Neutrophil (primary cell): Measurements from ENCODE around the gene IMPA2.

Experiments
- H3K27ac ChIP-seq: fragments of 200-600 bp; sonication (generic); 2 replicates; pipeline ENCODE4 v1.5.1; 2016; ENCODE audit warnings: mild to moderate bottlenecking, moderate library complexity
- H3K27me3 ChIP-seq: fragments of 200-600 bp; sonication (generic); 2 replicates; pipeline ENCODE4 v1.6.0; 2016; ENCODE audit warnings: mild to moderate bottlenecking
- H3K36me3 ChIP-seq: fragments of 200-600 bp; sonication (generic); 2 replicates; pipeline ENCODE4 v1.5.1; 2017
- H3K4me1 ChIP-seq, 2 experiments: fragments of 200-600 bp in 1 of 2; sonication (generic) in 1 of 2; 1 replicate in 1 of 2; 2 replicates in 1 of 2; pipeline versions ENCODE4 v1.5.1 to v1.6.1; 2013 to 2016; ENCODE audit warnings: low read depth in 1 of 2, low read length in 1 of 2, mild to moderate bottlenecking in 1 of 2, moderate library complexity in 1 of 2; ENCODE audit not compliant: control insufficient read depth in 1 of 2, insufficient read depth in 1 of 2
- H3K4me3 ChIP-seq, 2 experiments: fragments of 200-600 bp in 1 of 2; sonication (generic) in 1 of 2; 1 replicate in 1 of 2; 2 replicates in 1 of 2; pipeline ENCODE4 v1.5.1; 2013 to 2016; ENCODE audit warnings: low read depth in 1 of 2, low read length in 1 of 2, mild to moderate bottlenecking in 1 of 2, moderate library complexity in 1 of 2
- H3K9me3 ChIP-seq: fragments of 200-600 bp; sonication (generic); 2 replicates; pipeline ENCODE4 v1.5.1; 2016
- TF ChIP-seq, protein P1 (sequence below): fragments of 200-600 bp; sonication (generic); IDR thresholded peaks from 2 replicates; pipeline ENCODE4 v1.5.1; 2016; ENCODE audit warnings: antibody characterized with exemption

IMPA2 gene

DNA sequence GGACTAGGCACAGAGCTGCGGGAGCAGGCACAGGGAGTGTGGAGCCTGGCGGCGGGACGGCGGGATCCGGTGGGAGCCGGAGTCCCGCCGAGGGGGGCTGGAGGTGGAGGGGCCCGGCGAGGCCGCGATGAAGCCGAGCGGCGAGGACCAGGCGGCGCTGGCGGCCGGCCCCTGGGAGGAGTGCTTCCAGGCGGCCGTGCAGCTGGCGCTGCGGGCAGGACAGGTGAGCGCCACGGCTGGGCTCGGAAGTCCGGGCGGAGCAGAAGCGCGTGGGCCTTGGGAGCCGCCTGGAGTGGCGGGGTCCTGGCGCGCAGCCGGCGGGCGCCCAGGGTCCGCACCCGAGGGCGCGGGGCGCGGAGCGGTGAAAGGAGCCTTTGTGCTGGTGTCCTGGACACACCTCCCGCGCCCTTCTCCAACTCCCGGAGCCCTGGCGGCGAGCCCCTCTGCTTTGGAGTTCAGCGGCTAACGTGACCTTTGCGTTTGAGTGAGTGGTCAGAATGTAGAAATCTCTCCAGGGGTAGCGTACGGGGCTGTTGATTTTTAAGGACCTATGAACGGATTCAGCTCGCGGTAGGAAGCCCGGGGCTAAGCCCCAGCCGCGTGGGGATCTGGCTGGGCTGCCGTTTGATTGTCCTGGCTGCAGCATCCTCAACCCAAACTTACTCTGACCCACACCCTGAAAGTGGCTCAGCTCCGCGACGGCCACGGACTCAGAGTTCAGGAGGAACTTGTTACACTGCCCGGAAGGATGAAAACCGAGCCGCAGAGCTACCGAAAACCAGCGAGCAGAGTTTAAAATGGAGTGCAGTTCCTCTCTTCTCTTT is 448 bp downstream of the IMPA2 start:
- peaks cover 64 to 66% of the 10 kb centered on the region in 2 experiments for H3K4me1 ChIP-seq
- peak overlapping the region; percentile 89 for H3K27ac ChIP-seq
- no peaks in the 10 kb centered on the region for H3K27me3 ChIP-seq
- no peaks in the 10 kb centered on the region for H3K9me3 ChIP-seq
- TF ChIP-seq, protein P1, sequence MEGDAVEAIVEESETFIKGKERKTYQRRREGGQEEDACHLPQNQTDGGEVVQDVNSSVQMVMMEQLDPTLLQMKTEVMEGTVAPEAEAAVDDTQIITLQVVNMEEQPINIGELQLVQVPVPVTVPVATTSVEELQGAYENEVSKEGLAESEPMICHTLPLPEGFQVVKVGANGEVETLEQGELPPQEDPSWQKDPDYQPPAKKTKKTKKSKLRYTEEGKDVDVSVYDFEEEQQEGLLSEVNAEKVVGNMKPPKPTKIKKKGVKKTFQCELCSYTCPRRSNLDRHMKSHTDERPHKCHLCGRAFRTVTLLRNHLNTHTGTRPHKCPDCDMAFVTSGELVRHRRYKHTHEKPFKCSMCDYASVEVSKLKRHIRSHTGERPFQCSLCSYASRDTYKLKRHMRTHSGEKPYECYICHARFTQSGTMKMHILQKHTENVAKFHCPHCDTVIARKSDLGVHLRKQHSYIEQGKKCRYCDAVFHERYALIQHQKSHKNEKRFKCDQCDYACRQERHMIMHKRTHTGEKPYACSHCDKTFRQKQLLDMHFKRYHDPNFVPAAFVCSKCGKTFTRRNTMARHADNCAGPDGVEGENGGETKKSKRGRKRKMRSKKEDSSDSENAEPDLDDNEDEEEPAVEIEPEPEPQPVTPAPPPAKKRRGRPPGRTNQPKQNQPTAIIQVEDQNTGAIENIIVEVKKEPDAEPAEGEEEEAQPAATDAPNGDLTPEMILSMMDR = peak; percentile 4
- no peaks in the 10 kb centered on the region for H3K36me3 ChIP-seq
- H3K4me3 ChIP-seq = peak overlapping the region; percentile 76 to 99

DNA sequence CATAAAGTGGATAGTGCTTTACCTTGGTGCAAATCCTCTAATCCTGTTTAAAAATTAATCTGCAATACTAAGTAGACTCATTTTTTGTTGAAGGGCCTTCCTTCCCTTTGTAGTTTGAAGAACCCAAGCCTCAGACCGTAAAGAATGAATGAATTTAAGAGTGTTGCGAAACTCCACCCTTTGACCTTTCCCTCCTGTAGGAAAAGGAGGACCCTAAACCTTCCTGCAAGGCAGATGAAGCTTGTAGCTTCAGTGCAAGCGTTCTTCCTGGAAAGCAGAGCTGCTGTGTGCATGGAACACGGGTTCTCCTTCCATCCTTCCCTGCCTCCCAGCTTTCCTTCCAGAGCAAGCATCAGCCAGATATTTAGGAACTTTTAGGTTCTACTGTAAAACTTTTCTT is 1.7 kb downstream of the IMPA2 start:
- Histone ChIP-seq H3K4me1 (peaks cover 76 to 79% of the 10 kb centered on the region in 2 experiments), H3K4me3 (peak overlapping the region; percentile 76 to 99), H3K36me3 (no peaks in the 10 kb centered on the region), H3K27ac (peak overlapping the region; percentile 89), H3K9me3 (no peaks in the 10 kb centered on the region), H3K27me3 (no peaks in the 10 kb centered on the region)
- TF ChIP-seq, protein P1 = no peak

DNA sequence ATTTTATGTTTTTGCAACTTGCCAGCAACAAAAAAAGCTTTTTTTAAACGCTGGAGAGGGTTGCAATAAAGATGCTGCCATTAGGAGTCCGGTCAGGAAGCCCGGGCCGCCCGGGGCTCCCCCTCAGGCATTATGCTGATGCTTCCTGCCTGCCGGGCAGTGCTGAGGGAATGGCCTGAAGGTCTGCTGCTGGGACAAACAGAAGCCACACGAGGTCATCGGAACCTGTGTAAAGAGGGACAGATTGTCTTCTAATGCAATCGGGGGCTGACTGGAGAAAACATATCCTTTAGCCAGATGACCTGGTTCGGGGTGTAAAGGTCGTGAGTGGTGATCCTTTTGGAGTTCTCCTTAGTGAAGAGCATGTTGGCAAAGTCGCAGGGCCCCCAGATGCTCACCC is 2.3 kb downstream of the IMPA2 start:
- peak overlapping the region; percentile 89 for H3K27ac ChIP-seq
- peaks cover 82 to 85% of the 10 kb centered on the region in 2 experiments for H3K4me1 ChIP-seq

DNA sequence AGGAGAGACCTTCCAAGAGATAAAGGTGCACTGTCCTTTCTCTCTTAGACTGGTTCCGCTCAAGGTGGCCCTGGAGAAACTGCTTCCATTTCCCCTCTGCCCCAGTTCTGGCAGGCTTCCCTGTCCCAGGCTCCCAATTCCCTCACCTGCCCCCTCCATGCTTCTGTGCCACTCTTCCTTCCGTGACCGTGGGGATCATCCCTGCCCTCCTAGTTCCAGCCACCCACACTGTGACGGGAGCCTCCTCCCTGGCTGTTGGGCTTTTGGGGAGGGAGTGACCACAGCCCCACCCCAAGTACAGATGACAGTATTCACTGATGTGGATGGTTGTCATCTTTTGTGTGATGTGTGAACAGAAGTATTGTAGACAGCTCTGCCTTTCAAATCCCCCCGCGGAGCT is 2.8 kb downstream of the IMPA2 start:
- peak overlapping the region; percentile 89 for H3K27ac ChIP-seq
- H3K36me3 ChIP-seq = peaks cover 3% of the 10 kb centered on the region
- no peaks in the 10 kb centered on the region for H3K27me3 ChIP-seq
- no peaks in the 10 kb centered on the region for H3K9me3 ChIP-seq
- TF ChIP-seq, protein P1 = no peak
- H3K4me1 ChIP-seq = peaks cover 79 to 85% of the 10 kb centered on the region in 2 experiments
- H3K4me3 ChIP-seq = peak overlapping the region in 1 of 2 experiments; percentile 99

More for the DNA sequence above, 2.3 kb downstream of the IMPA2 start:
- no peaks in the 10 kb centered on the region for H3K36me3 ChIP-seq
- H3K9me3 ChIP-seq = no peaks in the 10 kb centered on the region
- H3K4me3 ChIP-seq = peak overlapping the region; percentile 76 to 99
- H3K27me3 ChIP-seq = no peaks in the 10 kb centered on the region
- TF ChIP-seq, protein P1 = no peak

DNA sequence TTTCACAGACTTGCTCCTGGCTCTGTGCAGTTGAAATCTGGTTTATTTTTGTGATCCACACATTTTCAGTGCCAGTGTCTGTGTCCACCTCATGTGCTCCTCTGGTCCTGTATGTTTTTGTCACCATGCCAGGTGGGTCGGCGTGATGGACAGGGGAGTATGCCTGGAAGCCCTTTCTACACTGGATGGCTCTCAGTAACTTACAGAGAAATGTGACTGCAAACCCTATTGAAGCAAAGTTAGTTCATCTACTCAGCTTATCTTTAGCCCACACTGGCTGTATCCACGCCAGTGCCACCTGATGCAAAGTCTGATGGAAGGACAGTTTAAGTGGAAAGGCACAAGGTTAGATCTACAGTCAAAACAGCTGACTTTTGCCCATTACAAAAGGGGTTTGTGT is 4.3 kb downstream of the IMPA2 start:
- Histone ChIP-seq H3K27ac (peak overlapping the region; percentile 83), H3K4me3 (peak overlapping the region; percentile 3 to 39), H3K9me3 (no peaks in the 10 kb centered on the region), H3K27me3 (no peaks in the 10 kb centered on the region), H3K36me3 (peaks cover 9% of the 10 kb centered on the region), H3K4me1 (peaks cover 64 to 75% of the 10 kb centered on the region in 2 experiments)
- TF ChIP-seq, protein P1 = no peak
